GM23248 (cell line): ENCODE measurements around the gene CEP350. TPM values are rescaled to one million over a fixed set of nuclear protein-coding genes. Genes with fewer than 3 reads are reported as not detected.

Experiments used
- DNase-seq: peaks from one replicate; pipeline ENCODE4 v3.0.0-alpha.2; 2015
- H2AFZ ChIP-seq: fragments of 200-600 bp; sonication (generic); 2 replicates; pipeline ENCODE4 v1.6.1; 2016; ENCODE audit warnings: antibody characterized with exemption
- H3F3A ChIP-seq: fragments of 200-600 bp; sonication (generic); 2 replicates; pipeline ENCODE4 v1.6.1; 2016; ENCODE audit warnings: mild to moderate bottlenecking, antibody characterized with exemption, mixed run types; ENCODE audit not compliant: insufficient read depth
- H3K27ac ChIP-seq: fragments of 200-600 bp; sonication (generic); 2 replicates; pipeline ENCODE4 v1.5.1; 2016; ENCODE audit warnings: mild to moderate bottlenecking
- H3K27me3 ChIP-seq: fragments of 200-600 bp; sonication (generic); replicated peaks from 2 replicates; pipeline ENCODE4 v1.6.1; 2016; ENCODE audit warnings: mild to moderate bottlenecking; ENCODE audit not compliant: insufficient read depth
- H3K36me3 ChIP-seq: fragments of 200-600 bp; sonication (generic); 2 replicates; pipeline ENCODE4 v1.6.1; 2016; ENCODE audit warnings: low read depth, mild to moderate bottlenecking
- H3K4me1 ChIP-seq: fragments of 200-600 bp; sonication (generic); 2 replicates; pipeline ENCODE4 v1.6.1; 2016; ENCODE audit warnings: mild to moderate bottlenecking; ENCODE audit not compliant: insufficient read depth
- H3K4me2 ChIP-seq: fragments of 200-600 bp; sonication (generic); one replicate; pipeline ENCODE4 v1.6.1; 2016; ENCODE audit warnings: mild to moderate bottlenecking; ENCODE audit not compliant: unreplicated experiment
- H3K4me3 ChIP-seq: fragments of 200-600 bp; sonication (generic); 2 replicates; pipeline ENCODE4 v1.5.1; 2016; ENCODE audit warnings: mild to moderate bottlenecking
- H3K79me2 ChIP-seq: fragments of 200-600 bp; sonication (generic); 2 replicates; pipeline ENCODE4 v1.6.1; 2016; ENCODE audit warnings: mild to moderate bottlenecking; ENCODE audit not compliant: insufficient read depth
- H3K9ac ChIP-seq: fragments of 200-600 bp; sonication (generic); 2 replicates; pipeline ENCODE4 v1.6.1; 2016; ENCODE audit warnings: mild to moderate bottlenecking
- H3K9me2 ChIP-seq: fragments of 200-600 bp; sonication (generic); 2 replicates; pipeline ENCODE4 v1.6.1; 2016; ENCODE audit warnings: mixed run types, mild to moderate bottlenecking, moderate library complexity; ENCODE audit not compliant: insufficient read depth
- H3K9me3 ChIP-seq: fragments of 200-600 bp; sonication (generic); one replicate; pipeline ENCODE4 v1.6.1; 2017; ENCODE audit warnings: low read depth
- H4K20me1 ChIP-seq: fragments of 200-600 bp; sonication (generic); 2 replicates; pipeline ENCODE4 v1.6.0; 2016; ENCODE audit not compliant: insufficient read depth
- EZH2 ChIP-seq: fragments of 200-600 bp; sonication (generic); IDR thresholded peaks from 2 replicates; pipeline ENCODE4 v1.6.1; 2018; ENCODE audit warnings: antibody characterized with exemption, mild to moderate bottlenecking; ENCODE audit not compliant: insufficient read depth, poor library complexity, severe bottlenecking
- EZH2phosphoT487 ChIP-seq: fragments of 200-600 bp; sonication (generic); IDR thresholded peaks from 2 replicates; pipeline ENCODE4 v1.6.1; 2018; ENCODE audit warnings: antibody characterized with exemption, moderate library complexity, mild to moderate bottlenecking, low read depth; ENCODE audit not compliant: insufficient read depth
- WGBS, 2 experiments: methylation state at CpG; one replicate each; pipeline ENCODE4 v1.1.6; 2015 to 2017; ENCODE audit warnings: low lambda C conversion rate in 2 of 2, low coverage in 1 of 2; ENCODE audit errors: missing lambda C conversion rate in 2 of 2; 5-methylcytosine and 5-hydroxymethylcytosine counted together
- in situ Hi-C: fragments of 300-500 bp; cut with MboI; formaldehyde crosslinking; loops from 2 replicates; pipeline ENCODE4 v1.15.0; 2020
- polyA plus RNA-seq: library from polyadenylated mRNA; unstranded; fragments of >200 nt; fragmentation: Nextera tagmentation; extraction: Ambion mirVana; gene quantifications from 2 replicates; pipeline ENCODE4 v1.2.1, GENCODE V29; 2016
- total RNA-seq: library from RNA; depleted of rRNA; stranded (reverse); fragments of >200 nt; shearing (Covaris generic); gene quantifications from 2 replicates; pipeline ENCODE4 v1.2.3, GENCODE V29; 2014

Gene CEP350
- total and polyA plus RNA-seq, 2 experiments from 2014 or later: 14.9 to 81.3 TPM

GRCh38 chr1:180154325-180155181, 199.9 kb downstream of the CEP350 start, which contains the start of gene QSOX1:
Gene QSOX1, plus strand, starts transcription at chr1:180154869. Its CDS starts 39 bp downstream, at chr1:180154908.
- Histone ChIP-seq H3K9me3 (no peaks in the 10 kb centered on the region), H3K4me1 (peaks cover 52% of the 10 kb centered on the region), H4K20me1 (no peaks in the 10 kb centered on the region), H3K4me2 (peak within 1 kb of the TSS; percentile 98), H3K36me3 (no peaks in the 10 kb centered on the region), H2AFZ (peak within 1 kb of the TSS; percentile 89), H3K9me2 (no peaks in the 10 kb centered on the region), H3K9ac (peak within 1 kb of the TSS; percentile 87), H3K4me3 (peak within 1 kb of the TSS; percentile 89), H3F3A (peaks cover 54% of the 10 kb centered on the region), H3K27ac (peak within 1 kb of the TSS; percentile 80), H3K27me3 (no peaks in the 10 kb centered on the region), H3K79me2 (peaks cover 37% of the 10 kb centered on the region)
- 1 to 2% methylated on average over 66 to 78 of the region's 100 CpGs for WGBS, 2 experiments
- in situ Hi-C loops: loop anchor here (25.0 kb wide), 1 partner anchor 267 kb away; the partner anchor contains the start of genes TOR1AIP1 and TOR1AIP2
- TF ChIP-seq EZH2: no peak
- no peak for TF ChIP-seq EZH2phosphoT487
- DNase-seq: peak; percentile 97

- Histone ChIP-seq H3K4me3 (peak overlapping the region; percentile 89), H3K79me2 (peaks cover 44% of the 10 kb centered on the region), H3K9me2 (no peaks in the 10 kb centered on the region), H3K27me3 (no peaks in the 10 kb centered on the region), H3K36me3 (no peaks in the 10 kb centered on the region), H3K4me2 (peak overlapping the region; percentile 98), H3K27ac (peak overlapping the region; percentile 80), H3K9ac (peak overlapping the region; percentile 87), H3K4me1 (peaks cover 52% of the 10 kb centered on the region), H3K9me3 (no peaks in the 10 kb centered on the region), H3F3A (peaks cover 54% of the 10 kb centered on the region), H4K20me1 (no peaks in the 10 kb centered on the region), H2AFZ (peak overlapping the region; percentile 84)
- no peak for TF ChIP-seq EZH2
- TF ChIP-seq EZH2phosphoT487: no peak
- peak; percentile 59 for DNase-seq
- 0 to 1% methylated on average over 29 of the region's 29 CpGs for WGBS, 2 experiments
- in situ Hi-C loops: loop anchor here (25.0 kb wide), 1 partner anchor 268 kb away; the partner anchor contains the start of genes TOR1AIP1 and TOR1AIP2
Measured at GRCh38 chr1:180155182-180155682, 200.6 kb downstream of the CEP350 start.

- H3K27ac ChIP-seq: peak overlapping the region; percentile 80
- H3K4me2 ChIP-seq: peak overlapping the region; percentile 98
- no peaks in the 10 kb centered on the region for H3K9me2 ChIP-seq
- peaks cover 6% of the 10 kb centered on the region for H4K20me1 ChIP-seq
- TF ChIP-seq EZH2 (no peak), EZH2phosphoT487 (no peak)
- in situ Hi-C loops: loop anchor here (25.0 kb wide), 1 partner anchor 269 kb away; the partner anchor contains the start of genes TOR1AIP1 and TOR1AIP2
- no peaks in the 10 kb centered on the region for H3K36me3 ChIP-seq
- H3K9me3 ChIP-seq: no peaks in the 10 kb centered on the region
- WGBS, 2 experiments: 93 to 95% methylated on average over 4 of the region's 4 CpGs
- no peaks in the 10 kb centered on the region for H3K27me3 ChIP-seq
- H3K79me2 ChIP-seq: peaks cover 53% of the 10 kb centered on the region
- no peak for DNase-seq
- peak overlapping the region; percentile 89 for H3K4me3 ChIP-seq
- H2AFZ ChIP-seq: no peak overlapping the region
- H3F3A ChIP-seq: peaks cover 46% of the 10 kb centered on the region
- H3K4me1 ChIP-seq: peaks cover 44% of the 10 kb centered on the region
- H3K9ac ChIP-seq: peak overlapping the region; percentile 87
Measured at GRCh38 chr1:180156201-180156600, 201.6 kb downstream of the CEP350 start.

- Histone ChIP-seq H3K9me3 (no peaks in the 10 kb centered on the region), H3K4me3 (peak overlapping the region; percentile 89), H2AFZ (no peak overlapping the region), H3K27ac (peak overlapping the region; percentile 80), H4K20me1 (peaks cover 7% of the 10 kb centered on the region), H3K79me2 (peaks cover 58% of the 10 kb centered on the region), H3K9me2 (no peaks in the 10 kb centered on the region), H3K4me2 (peak overlapping the region; percentile 98), H3F3A (peaks cover 42% of the 10 kb centered on the region), H3K4me1 (peaks cover 39% of the 10 kb centered on the region), H3K9ac (peak overlapping the region; percentile 87), H3K36me3 (no peaks in the 10 kb centered on the region; the same call in 1 of the 2 replicates), H3K27me3 (no peaks in the 10 kb centered on the region)
- peak; percentile 88 for DNase-seq
- WGBS, 2 experiments: 18 to 33% methylated on average over 2 of the region's 2 CpGs
- in situ Hi-C loops: loop anchor here (25.0 kb wide), 1 partner anchor 269 kb away; the partner anchor contains the start of genes TOR1AIP1 and TOR1AIP2
- TF ChIP-seq EZH2 (no peak), EZH2phosphoT487 (no peak)
Measured at GRCh38 chr1:180156631-180157091, 202.1 kb downstream of the CEP350 start.
